ENCODE results near the gene EIF4G3.
"Not testable (repeated sequence)": the region's sequence is repeated elsewhere in the genome, so short reads cannot be mapped to it uniquely, and the experiment has no call there.

EIF4G3 gene

DNA sequence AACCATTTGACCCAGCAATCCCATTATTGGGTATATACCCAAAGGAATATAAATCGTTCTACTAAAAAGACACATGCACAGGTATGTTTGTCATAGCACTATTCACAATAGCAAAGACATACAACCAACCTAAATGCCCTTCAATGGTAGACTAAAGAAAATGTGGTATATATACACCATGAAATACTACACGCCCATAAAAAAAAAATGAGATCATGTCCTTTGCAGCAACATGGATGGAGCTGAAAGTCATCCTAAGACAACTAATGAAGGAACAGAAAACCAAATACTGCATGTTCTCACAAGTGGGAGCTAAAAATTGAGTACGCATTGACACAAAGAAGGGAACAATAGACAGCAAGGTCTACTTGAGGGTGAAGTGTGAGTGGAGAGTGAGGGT is 72.0 kb downstream of the EIF4G3 start:
- DNase-seq = no peak

- no peak for DNase-seq
These were observed 76.2 kb downstream of the EIF4G3 start for GRCh38 chr1:21100481-21100921.

DNA sequence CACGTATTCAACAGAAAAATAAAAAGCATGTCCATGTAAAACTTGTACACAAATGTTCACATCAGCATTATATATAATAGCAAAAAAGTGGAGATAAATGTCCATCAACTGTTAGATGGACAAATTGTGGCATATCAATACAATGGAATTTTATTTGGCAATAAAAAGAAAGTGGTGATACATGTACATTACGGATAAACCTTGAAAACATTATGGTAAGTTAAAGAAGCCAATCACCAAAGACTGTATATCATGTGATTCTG is 76.9 kb downstream of the EIF4G3 start:
- no peak for DNase-seq

DNA sequence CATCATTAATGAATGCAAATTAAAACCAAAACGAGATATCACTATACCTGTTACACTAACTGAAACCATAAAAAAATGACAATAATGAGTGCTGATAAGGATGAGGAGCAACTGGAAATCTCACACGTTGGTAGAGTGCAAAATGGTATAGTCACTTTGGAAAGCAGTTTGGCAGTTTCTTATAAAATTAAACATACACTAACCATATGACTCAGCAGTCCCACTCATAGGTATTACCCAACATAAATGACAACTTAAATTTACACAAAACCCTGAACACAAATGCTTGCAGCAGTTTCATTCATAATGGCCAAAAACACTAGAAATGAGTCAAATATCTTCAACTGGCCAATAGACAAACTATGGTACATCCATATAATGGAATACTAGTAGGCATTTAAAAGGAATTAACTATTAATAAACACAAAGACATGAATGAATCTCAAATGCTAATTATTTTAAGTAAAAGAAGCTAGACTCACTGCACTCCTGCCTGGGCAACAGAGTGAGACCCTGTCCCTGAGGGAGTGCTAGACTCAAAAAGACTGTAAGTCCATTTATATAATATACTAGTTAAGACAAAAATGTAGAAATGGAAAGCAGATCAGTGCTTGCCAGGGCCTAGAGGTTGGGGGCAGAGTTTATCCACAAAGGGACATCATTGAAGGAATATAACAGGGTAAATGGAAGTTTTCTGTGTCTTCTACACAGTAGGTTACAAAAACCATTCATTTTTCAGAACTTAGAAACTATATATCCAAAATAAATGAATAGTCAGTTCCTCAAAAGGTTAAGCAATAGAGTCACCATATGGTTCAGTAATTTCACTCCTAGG is 77.4 kb downstream of the EIF4G3 start:
- DNase-seq = peak; percentile 35

GRCh38 chr1:21098186-21098915 is 78.3 kb downstream of the EIF4G3 start:
- no peak for DNase-seq

- DNase-seq = no peak
These were observed 79.0 kb downstream of the EIF4G3 start for GRCh38 chr1:21097729-21098128.

DNA sequence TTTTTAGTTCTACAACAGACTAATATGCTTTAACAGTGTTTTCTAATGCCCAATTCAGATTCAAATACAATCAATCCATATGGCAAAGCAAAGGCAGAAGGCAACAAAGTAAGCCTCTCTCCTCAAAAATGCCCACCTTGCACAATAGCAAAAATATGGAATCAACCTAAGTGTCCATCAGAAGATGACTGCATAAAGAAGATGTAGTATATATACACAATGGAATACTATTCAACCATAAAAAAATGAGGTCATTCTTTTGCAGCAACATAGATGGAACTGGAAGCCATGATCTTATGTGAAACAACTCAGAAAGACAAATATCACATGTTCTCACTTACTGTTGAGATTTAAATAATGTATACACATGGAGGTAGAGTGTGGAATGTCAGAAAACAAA is 80.7 kb downstream of the EIF4G3 start:
- no peak for DNase-seq

- DNase-seq = not testable (repeated sequence)
These were observed 82.4 kb downstream of the EIF4G3 start for GRCh38 chr1:21094282-21094681.

- DNase-seq = not testable (repeated sequence)
These were observed 83.3 kb downstream of the EIF4G3 start for GRCh38 chr1:21093271-21093958.

- DNase-seq = not testable (repeated sequence)
These were observed 84.2 kb downstream of the EIF4G3 start for GRCh38 chr1:21092545-21092944.

GRCh38 chr1:21091053-21091690 is 85.5 kb downstream of the EIF4G3 start:
- DNase-seq = peak; percentile 91

- no peak for DNase-seq
These were observed 86.2 kb downstream of the EIF4G3 start for GRCh38 chr1:21090463-21090862.

GRCh38 chr1:21089731-21090130 is 87.0 kb downstream of the EIF4G3 start:
- DNase-seq = no peak

GRCh38 chr1:21089299-21089698 is 87.4 kb downstream of the EIF4G3 start:
- DNase-seq = no peak

DNA sequence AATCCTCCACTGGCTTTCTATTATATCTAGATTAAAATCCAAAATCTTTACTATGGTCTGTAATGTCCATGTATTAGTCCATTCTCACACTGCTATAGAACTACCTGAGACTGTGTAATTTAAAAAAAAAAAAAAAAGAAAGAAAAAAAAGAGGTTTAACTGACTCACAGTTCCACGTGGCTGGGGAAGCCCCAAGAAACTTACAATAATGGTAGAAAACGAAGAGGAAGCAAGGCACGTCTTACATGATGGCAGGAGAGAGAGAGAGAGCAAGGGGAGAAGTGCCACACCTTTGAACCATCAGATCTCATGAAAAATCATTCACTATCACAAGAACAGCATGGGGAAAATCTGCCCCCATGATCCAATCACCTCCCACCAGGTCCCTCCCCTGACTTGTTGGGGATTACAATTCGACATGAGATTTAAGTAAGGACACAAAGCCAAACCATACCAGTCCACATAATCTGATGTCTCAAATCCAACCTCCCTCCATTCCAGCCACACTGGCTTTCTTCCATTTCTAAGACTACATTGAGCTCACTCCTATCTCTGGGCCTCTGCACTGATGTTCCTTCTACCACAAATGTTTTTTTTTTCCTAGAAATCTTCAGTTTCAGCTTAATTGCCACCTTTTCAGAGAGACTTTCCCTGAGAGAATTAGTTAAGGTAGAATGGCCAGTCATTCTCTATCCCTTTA is 92.4 kb downstream of the EIF4G3 start:
- no peak for DNase-seq

DNA sequence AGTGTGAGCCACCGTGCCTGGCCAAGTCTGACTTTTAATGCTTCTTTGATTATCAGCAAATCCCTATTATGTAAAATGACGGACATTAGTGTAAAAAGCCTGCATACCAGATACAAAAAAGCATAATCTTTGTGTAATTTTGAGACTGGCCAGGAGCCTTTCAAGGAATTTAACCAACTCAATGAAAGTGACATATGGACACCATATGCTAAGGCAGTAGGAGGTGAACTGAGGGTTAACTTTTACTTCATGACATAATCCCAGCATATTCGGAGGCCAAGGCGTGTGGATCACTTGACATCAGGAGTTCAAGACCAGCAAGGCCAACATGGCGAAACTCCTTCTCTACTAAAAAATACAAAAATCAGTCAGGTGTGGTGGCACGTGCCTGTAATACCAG is 94.6 kb downstream of the EIF4G3 start:
- DNase-seq = no peak

- DNase-seq = peak; percentile 72
These were observed 99.6 kb downstream of the EIF4G3 start for GRCh38 chr1:21077085-21077484.

DNA sequence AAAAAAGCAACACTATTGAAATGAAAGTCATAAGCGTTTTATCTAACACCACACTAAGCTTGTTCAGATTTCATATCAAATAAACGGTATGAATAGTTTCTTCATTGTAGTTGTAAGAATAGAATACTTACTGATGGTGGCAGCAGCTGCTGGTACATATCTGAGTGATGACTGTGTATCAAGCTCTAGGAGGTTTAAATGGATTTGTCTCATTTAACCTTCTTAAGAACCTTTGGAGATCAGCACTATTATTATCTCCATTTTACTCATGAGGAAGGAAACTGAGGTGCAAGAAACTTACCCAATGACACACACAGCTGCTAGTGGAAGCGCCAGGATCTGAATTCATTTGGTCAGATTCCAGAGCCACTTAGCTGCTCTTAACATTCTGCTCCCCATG is 104.0 kb downstream of the EIF4G3 start:
- peak; percentile 62 for DNase-seq

DNA sequence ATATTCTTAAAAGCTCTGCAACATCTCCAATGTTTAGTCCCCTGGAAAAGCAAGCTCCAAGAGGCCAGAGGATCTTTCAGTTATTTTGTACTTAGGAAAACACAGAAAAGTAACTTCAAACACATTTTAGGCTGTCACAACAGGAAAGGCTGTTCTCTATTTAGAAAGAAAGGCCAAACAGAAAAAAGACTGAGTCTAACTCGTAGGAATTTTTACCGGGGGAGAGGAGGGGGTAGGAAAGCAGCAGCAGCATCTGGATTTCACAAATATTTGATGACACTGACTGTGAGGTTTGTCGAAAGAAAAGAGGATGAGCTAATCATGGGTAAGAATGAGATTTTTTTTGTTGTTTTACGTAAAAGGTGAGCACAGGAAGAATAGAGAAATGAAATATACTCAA is 107.1 kb downstream of the EIF4G3 start:
- DNase-seq = peak; percentile 81

DNA sequence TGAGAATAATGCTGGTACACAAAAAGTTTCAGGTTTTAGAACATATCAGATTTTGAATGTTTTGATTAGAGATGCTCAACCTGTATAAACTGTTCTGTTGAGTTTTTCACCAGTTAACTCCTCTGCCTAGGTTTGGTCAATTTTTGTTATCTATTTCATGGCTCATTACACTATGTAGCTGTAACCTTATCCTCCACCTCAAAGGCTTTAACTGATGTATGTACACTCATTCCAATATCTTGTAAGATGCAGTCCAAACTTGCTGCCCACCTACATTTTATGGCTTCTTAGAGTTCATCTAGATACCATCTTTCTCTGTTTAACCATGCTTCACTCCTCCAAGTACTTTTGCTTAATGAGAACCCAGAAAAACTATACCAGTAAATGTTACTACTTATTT is 107.8 kb downstream of the EIF4G3 start:
- no peak for DNase-seq

DNA sequence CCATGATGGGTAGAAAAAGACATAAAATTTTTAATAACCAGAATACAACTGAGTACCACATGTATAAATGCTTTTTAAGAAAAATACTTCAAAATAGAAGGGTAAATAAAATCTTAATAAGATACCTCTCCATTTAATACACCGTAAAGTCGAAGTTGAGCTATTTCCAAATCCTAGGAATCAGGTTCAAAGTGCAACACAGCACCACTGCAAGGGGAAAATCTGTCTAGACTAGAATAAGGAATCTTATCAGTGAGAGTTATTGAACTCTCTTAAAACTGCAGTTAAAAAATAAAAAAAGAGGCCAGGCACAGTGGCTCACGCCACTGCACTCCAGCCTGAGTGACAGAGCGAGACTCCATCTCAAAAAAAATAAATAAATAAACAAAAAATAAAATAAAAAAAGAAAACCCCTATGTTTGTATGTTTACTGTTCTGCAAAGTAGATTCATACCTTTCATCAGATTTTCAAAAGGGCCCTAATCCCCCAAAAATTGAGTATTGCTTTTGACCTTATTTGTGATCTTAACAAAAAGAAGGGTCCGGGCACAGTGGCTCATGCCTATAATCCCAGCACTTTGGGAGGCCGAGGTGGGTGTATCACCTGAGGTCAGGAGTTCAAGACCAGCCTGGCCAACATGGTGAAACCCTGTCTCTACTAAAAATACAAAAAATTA is 109.0 kb downstream of the EIF4G3 start:
- DNase-seq = no peak

Data from fibroblast of skin of back (primary cell).